Cardiac muscle cell (in vitro differentiated cells and primary cell): ENCODE measurements around the gene FBH1. TPM values are rescaled to one million over a fixed set of nuclear protein-coding genes. Genes with fewer than 3 reads are reported as not detected.
"Not testable (repeated sequence)": the region's sequence is repeated elsewhere in the genome, so short reads cannot be mapped to it uniquely, and the experiment has no call there.

Experiments used
- DNase-seq, 2 donors: peaks; one replicate each; pipeline versions ENCODE4 v3.0.0 to v3.0.0-alpha.2; 2010 to 2017; ENCODE audit warnings: low read depth in 1 of 2, low spot score in 1 of 2
- H3K27ac ChIP-seq: fragments of 200-600 bp; sonication (generic); 2 replicates; pipeline ENCODE4 v1.5.1; 2016
- H3K27me3 ChIP-seq: fragments of 200-600 bp; sonication (generic); 2 replicates; pipeline ENCODE4 v1.6.0; 2016; ENCODE audit warnings: control low read depth
- H3K36me3 ChIP-seq: fragments of 200-600 bp; sonication (generic); 2 replicates; pipeline ENCODE4 v1.5.1; 2016; ENCODE audit warnings: control low read depth
- H3K4me1 ChIP-seq: fragments of 200-600 bp; sonication (generic); 2 replicates; pipeline ENCODE4 v1.8.1; 2017; ENCODE audit warnings: low read depth, mild to moderate bottlenecking, mixed run types
- H3K4me3 ChIP-seq: fragments of 200-600 bp; sonication (generic); 2 replicates; pipeline ENCODE4 v1.5.1; 2016; ENCODE audit warnings: mild to moderate bottlenecking
- H3K9me3 ChIP-seq: fragments of 200-600 bp; sonication (generic); 2 replicates; pipeline ENCODE4 v1.5.1; 2017; ENCODE audit warnings: low read depth, mild to moderate bottlenecking, control low read depth
- polyA plus RNA-seq: library from polyadenylated mRNA; unstranded; fragments of >200 nt; fragmentation: Nextera tagmentation; extraction: Ambion mirVana; gene quantifications from 2 replicates; pipeline ENCODE4 v1.2.1, GENCODE V29; 2016
- total RNA-seq: library from RNA; depleted of rRNA; stranded (reverse); fragments of >200 nt; gene quantifications from 2 replicates; pipeline ENCODE4 v1.2.3, GENCODE V29; 2016
- TF ChIP-seq, protein P1 (sequence below): IDR thresholded peaks from 2 replicates; pipeline ENCODE4 v1.5.1; 2012; ENCODE audit warnings: low read depth, mild to moderate bottlenecking, low read length

FBH1 gene
- total and polyA plus RNA-seq, 2 experiments from 2014 or later: 185 to 196 TPM

DNA sequence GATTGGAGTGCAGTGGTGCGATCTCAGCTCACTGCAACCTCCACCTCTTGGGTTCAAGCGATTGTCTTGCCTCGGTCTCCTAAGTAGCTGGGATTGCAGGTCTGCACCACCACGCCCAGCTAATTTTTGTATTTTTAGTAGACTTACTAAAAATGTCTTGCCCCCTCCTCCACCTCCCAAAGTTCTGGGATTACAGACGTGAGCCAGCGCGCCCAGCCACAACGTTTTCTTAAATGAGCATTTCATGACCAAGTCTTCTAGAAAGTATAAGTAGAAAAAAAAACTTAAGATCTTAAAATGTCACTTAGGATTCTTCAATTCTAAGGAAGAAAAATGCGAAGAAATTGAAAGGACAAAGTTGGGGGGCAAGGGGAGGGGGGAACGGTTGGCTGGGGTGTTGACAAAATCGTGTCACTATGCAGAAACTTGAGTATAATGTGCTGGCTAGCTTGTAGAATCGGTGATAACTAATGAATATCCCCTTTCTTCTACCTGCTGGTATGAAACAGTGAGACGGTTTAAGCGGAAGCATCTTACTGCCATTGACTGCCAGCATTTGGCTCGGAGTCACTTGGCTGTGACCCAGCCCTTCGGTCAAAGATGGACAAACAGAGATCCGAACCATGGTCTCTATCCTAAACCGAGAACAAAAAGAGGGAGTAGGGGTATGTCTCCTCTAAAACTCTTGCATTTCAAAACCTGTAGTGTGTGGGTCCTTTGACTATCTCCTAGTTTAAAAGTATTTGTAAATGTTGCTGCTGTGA is 12.7 kb downstream of the FBH1 start:
- Histone ChIP-seq H3K36me3 (peaks cover 16% of the 10 kb centered on the region), H3K9me3 (no peaks in the 10 kb centered on the region), H3K27me3 (no peaks in the 10 kb centered on the region), H3K27ac (peak overlapping the region; percentile 13), H3K4me1 (peaks cover 31% of the 10 kb centered on the region), H3K4me3 (no peak overlapping the region)
- DNase-seq: no peak
- TF ChIP-seq, protein P1, sequence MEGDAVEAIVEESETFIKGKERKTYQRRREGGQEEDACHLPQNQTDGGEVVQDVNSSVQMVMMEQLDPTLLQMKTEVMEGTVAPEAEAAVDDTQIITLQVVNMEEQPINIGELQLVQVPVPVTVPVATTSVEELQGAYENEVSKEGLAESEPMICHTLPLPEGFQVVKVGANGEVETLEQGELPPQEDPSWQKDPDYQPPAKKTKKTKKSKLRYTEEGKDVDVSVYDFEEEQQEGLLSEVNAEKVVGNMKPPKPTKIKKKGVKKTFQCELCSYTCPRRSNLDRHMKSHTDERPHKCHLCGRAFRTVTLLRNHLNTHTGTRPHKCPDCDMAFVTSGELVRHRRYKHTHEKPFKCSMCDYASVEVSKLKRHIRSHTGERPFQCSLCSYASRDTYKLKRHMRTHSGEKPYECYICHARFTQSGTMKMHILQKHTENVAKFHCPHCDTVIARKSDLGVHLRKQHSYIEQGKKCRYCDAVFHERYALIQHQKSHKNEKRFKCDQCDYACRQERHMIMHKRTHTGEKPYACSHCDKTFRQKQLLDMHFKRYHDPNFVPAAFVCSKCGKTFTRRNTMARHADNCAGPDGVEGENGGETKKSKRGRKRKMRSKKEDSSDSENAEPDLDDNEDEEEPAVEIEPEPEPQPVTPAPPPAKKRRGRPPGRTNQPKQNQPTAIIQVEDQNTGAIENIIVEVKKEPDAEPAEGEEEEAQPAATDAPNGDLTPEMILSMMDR: no peak

DNA sequence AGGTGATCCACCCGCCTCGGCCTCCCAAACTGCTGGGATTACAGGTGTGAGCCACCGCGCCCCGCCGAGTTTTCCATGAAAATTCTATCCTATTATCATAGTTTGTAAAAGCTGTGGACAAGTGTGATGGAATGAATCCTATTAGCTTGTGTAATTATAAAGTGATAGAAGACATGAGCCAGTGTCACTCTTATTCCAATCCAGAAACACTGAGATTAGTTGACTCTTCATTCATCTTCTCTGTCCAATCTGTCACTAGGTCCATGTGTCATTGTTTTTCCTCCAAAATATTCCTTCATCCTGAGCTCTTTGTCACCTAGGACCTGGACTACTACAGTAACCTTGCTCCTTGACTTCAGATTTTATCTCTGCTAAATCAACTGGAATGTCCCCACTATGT is 13.5 kb downstream of the FBH1 start:
- Histone ChIP-seq H3K27me3 (no peaks in the 10 kb centered on the region), H3K36me3 (peaks cover 16% of the 10 kb centered on the region), H3K27ac (peak overlapping the region; percentile 86), H3K4me3 (no peak overlapping the region), H3K4me1 (peaks cover 35% of the 10 kb centered on the region), H3K9me3 (no peaks in the 10 kb centered on the region)
- DNase-seq: no peak
- TF ChIP-seq, protein P1: no peak

DNA sequence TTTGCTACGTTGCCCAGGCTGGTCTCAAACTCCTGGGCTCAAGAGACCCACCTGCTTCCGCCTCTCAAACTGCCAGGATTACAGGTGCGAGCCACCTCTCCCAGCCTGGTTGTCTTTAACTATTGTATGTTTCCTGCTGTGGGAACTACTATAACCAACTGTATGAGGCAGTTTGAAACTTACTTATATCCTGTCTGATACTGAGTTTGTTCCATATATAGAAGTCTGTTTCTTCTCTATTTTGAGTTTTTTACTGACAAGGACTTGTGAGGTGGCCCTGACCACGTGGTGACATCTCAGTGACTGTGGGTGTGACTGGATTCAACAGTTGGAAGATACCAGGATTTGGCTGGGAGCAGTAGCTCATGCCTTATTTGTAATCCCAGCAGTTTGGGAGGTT is 14.2 kb downstream of the FBH1 start:
- Histone ChIP-seq H3K27me3 (no peaks in the 10 kb centered on the region), H3K4me3 (no peak overlapping the region), H3K36me3 (peaks cover 21% of the 10 kb centered on the region), H3K9me3 (no peaks in the 10 kb centered on the region), H3K27ac (peak overlapping the region; percentile 86), H3K4me1 (peaks cover 35% of the 10 kb centered on the region)
- peak in 1 of 2 donors; percentile 63 for DNase-seq
- TF ChIP-seq, protein P1: no peak

DNA sequence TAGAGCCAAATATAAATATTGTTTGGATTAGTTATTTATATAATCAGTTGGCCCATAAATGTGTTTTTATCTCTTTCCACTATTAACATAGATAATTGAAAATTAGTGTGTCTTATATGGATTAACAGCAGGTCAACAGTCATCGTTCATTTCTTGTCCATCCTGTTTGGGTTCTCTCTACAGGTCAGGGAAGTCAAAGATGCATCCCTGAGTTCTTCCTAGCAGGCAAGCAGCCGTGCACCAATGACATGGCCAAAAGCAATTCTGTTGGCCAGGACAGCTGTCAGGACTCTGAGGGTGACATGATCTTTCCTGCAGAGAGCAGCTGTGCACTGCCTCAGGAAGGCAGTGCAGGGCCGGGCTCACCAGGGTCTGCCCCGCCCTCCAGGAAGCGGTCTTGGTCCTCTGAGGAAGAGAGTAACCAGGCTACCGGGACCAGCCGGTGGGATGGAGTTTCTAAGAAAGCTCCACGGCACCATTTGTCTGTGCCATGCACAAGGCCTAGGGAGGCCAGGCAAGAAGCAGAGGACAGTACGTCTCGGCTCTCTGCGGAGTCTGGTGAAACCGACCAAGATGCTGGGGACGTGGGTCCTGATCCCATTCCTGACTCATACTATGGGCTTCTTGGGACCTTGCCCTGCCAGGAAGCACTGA is 15.9 kb downstream of the FBH1 start:
- DNase-seq: no peak
- H3K9me3 ChIP-seq: no peaks in the 10 kb centered on the region
- TF ChIP-seq, protein P1: no peak
- peaks cover 37% of the 10 kb centered on the region for H3K36me3 ChIP-seq
- H3K27me3 ChIP-seq: no peaks in the 10 kb centered on the region
- H3K27ac ChIP-seq: peak overlapping the region; percentile 86
- H3K4me3 ChIP-seq: no peak overlapping the region
- peaks cover 35% of the 10 kb centered on the region for H3K4me1 ChIP-seq

DNA sequence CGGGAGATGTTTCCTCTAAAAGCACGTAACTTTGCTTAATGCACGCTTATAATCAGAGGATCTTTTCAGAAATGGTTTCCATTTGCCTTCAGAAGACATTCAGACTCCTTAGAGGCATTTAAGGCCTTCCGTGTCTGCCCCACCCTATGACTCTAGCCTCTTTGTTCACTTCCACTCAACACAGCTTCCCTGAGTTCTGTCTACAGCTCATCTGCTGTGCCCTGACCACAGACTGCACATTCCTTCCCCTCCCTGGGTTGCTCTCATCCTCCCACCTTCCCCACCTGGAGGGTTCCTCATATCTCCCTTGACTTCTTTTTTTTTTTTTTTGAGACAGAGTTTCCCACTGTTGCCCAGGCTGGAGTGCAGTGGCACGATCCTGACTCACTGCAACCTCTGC is 16.6 kb downstream of the FBH1 start:
- peak overlapping the region; percentile 86 for H3K27ac ChIP-seq
- H3K27me3 ChIP-seq: no peaks in the 10 kb centered on the region
- TF ChIP-seq, protein P1: no peak
- peaks cover 35% of the 10 kb centered on the region for H3K4me1 ChIP-seq
- no peak overlapping the region for H3K4me3 ChIP-seq
- no peaks in the 10 kb centered on the region for H3K9me3 ChIP-seq
- peaks cover 44% of the 10 kb centered on the region for H3K36me3 ChIP-seq
- DNase-seq: no peak

DNA sequence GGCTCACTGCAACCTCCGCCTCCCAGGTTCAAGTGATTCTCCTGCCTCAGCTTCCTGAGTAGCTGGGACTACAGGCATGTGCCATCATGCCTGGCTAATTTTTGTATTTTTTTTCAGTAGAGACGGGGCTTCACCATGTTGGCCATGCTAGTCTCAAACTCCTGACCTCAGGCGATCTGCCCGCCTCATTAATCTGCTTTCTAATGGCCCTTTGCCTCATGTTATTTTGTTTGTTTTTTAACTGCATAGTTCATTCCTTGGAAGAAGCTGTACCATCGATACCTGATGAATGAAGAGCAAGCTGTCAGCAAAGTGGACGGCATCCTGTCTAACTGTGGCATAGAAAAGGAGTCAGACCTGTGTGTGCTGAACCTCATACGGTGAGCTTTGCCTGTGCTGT is 18.6 kb downstream of the FBH1 start:
- H3K27me3 ChIP-seq, H3K9me3 ChIP-seq, H3K4me3 ChIP-seq, H3K27ac ChIP-seq, DNase-seq: not testable (repeated sequence)
- Histone ChIP-seq H3K4me1 (peaks cover 32% of the 10 kb centered on the region), H3K36me3 (peaks cover 54% of the 10 kb centered on the region)
